GM23338 (cell line): Measurements from ENCODE around the gene PRPF31. TPM values are rescaled to one million over a fixed set of nuclear protein-coding genes. Genes with fewer than 3 reads are reported as not detected.

Experiments
- ATAC-seq: fragments of 200-7000 bp; cut with Tn5 transposase; 3 replicates; pipeline ENCODE4 v1.9.1; 2020
- DNase-seq: peaks from one replicate; pipeline ENCODE4 v3.0.0-alpha.2; 2015; ENCODE audit warnings: low spot score
- H2AFZ ChIP-seq: fragments of 200-600 bp; sonication (generic); 2 replicates; pipeline ENCODE4 v1.8.0; 2016; ENCODE audit warnings: antibody characterized with exemption, mild to moderate bottlenecking, moderate library complexity
- H3F3A ChIP-seq: fragments of 200-600 bp; sonication (generic); replicated peaks from 2 replicates; pipeline ENCODE4 v1.8.0; 2017; ENCODE audit warnings: antibody characterized with exemption, mixed run types, low read depth
- H3K27ac ChIP-seq: fragments of 200-600 bp; sonication (generic); 2 replicates; pipeline ENCODE4 v1.6.1; 2016; ENCODE audit warnings: low read depth
- H3K27me3 ChIP-seq: fragments of 200-600 bp; sonication (generic); 2 replicates; pipeline ENCODE4 v1.8.0; 2016; ENCODE audit warnings: mild to moderate bottlenecking, mixed run types, moderate library complexity; ENCODE audit not compliant: insufficient read depth
- H3K36me3 ChIP-seq: fragments of 200-600 bp; sonication (generic); 2 replicates; pipeline ENCODE4 v1.8.0; 2016; ENCODE audit warnings: mild to moderate bottlenecking; ENCODE audit not compliant: insufficient read depth
- H3K4me1 ChIP-seq: fragments of 200-600 bp; sonication (generic); 2 replicates; pipeline ENCODE4 v1.8.0; 2016; ENCODE audit warnings: mild to moderate bottlenecking, moderate library complexity; ENCODE audit not compliant: insufficient read depth
- H3K4me2 ChIP-seq: fragments of 200-600 bp; sonication (generic); 2 replicates; pipeline ENCODE4 v1.7.1; 2017; ENCODE audit warnings: mixed run types
- H3K4me3 ChIP-seq: fragments of 200-600 bp; sonication (generic); 2 replicates; pipeline ENCODE4 v1.6.1; 2016; ENCODE audit warnings: mixed run types
- H3K79me2 ChIP-seq: fragments of 200-600 bp; sonication (generic); replicated peaks from 2 replicates; pipeline ENCODE4 v1.8.0; 2017; ENCODE audit warnings: mild to moderate bottlenecking; ENCODE audit not compliant: insufficient read depth
- H3K9me2 ChIP-seq: fragments of 200-600 bp; sonication (generic); 2 replicates; pipeline ENCODE4 v1.8.0; 2017; ENCODE audit not compliant: insufficient read depth
- H4K20me1 ChIP-seq: fragments of 200-600 bp; sonication (generic); replicated peaks from 2 replicates; pipeline ENCODE4 v1.8.0; 2017; ENCODE audit warnings: mild to moderate bottlenecking; ENCODE audit not compliant: insufficient read depth
- H3K27ac Mint-ChIP-seq: 2 replicates; pipeline ENCODE4 v1.8.0; 2020; ENCODE audit warnings: inconsistent platforms, mild to moderate bottlenecking, moderate library complexity, mixed read lengths
- H3K27me3 Mint-ChIP-seq: 3 replicates; pipeline ENCODE4 v1.8.0; 2022; ENCODE audit warnings: low read depth, mild to moderate bottlenecking, moderate library complexity, mixed read lengths, inconsistent platforms; ENCODE audit not compliant: insufficient read depth, poor library complexity
- H3K36me3 Mint-ChIP-seq: 3 replicates; pipeline ENCODE4 v1.8.0; 2021; ENCODE audit warnings: low read depth, mild to moderate bottlenecking, inconsistent platforms, moderate library complexity, mixed read lengths
- H3K4me1 Mint-ChIP-seq: 3 replicates; pipeline ENCODE4 v1.8.0; 2020; ENCODE audit warnings: mild to moderate bottlenecking, inconsistent platforms, mixed read lengths
- H3K4me3 Mint-ChIP-seq: 3 replicates; pipeline ENCODE4 v1.8.0; 2021; ENCODE audit warnings: moderate library complexity, mild to moderate bottlenecking, inconsistent platforms, mixed read lengths
- H3K9me3 Mint-ChIP-seq: 3 replicates; pipeline ENCODE4 v1.8.0; 2020; ENCODE audit warnings: moderate library complexity, mild to moderate bottlenecking, inconsistent platforms, mixed read lengths
- CTCF ChIP-seq, 2 experiments: fragments of 200-600 bp in 1 of 2; sonication (generic) in 1 of 2; conservative IDR thresholded peaks; 2 replicates each; pipeline versions ENCODE4 v1.5.1 to v1.6.1; 2016 to 2017; ENCODE audit warnings: antibody characterized with exemption in 2 of 2, low read depth in 2 of 2, mild to moderate bottlenecking in 2 of 2, moderate library complexity in 1 of 2
- EZH2 ChIP-seq: fragments of 200-600 bp; sonication (generic); IDR thresholded peaks from one replicate; pipeline ENCODE4 v1.8.0; 2017; ENCODE audit warnings: antibody characterized with exemption, mild to moderate bottlenecking, low read depth; ENCODE audit not compliant: unreplicated experiment
- EZH2phosphoT487 ChIP-seq: fragments of 200-600 bp; sonication (generic); IDR thresholded peaks from one replicate; pipeline ENCODE4 v1.8.1; 2018; ENCODE audit warnings: antibody characterized with exemption; ENCODE audit not compliant: unreplicated experiment
- JUNB ChIP-seq: IDR thresholded peaks from one replicate; pipeline ENCODE4 v1.6.1; 2016; ENCODE audit warnings: antibody characterized with exemption; ENCODE audit not compliant: unreplicated experiment
- NANOG ChIP-seq: IDR thresholded peaks from 2 replicates; pipeline ENCODE4 v1.6.1; 2016; ENCODE audit warnings: antibody characterized with exemption, borderline replicate concordance
- POLR2AphosphoS5 ChIP-seq: IDR thresholded peaks from 2 replicates; pipeline ENCODE4 v1.6.1; 2016; ENCODE audit warnings: antibody characterized with exemption, low read depth
- ZNF462 ChIP-seq: fragments of 250-450 bp; sonication (Bioruptor Pico); IDR thresholded peaks from 2 replicates; pipeline ENCODE4 v1.5.0; 2020; ENCODE audit warnings: mild to moderate bottlenecking, moderate library complexity
- polyA plus RNA-seq: library from polyadenylated mRNA; unstranded; fragments of >200 nt; fragmentation: Nextera tagmentation; extraction: Ambion mirVana; gene quantifications from 2 replicates; pipeline ENCODE4 v1.2.1, GENCODE V29; 2016
- total RNA-seq: library from RNA; depleted of rRNA; stranded (reverse); fragments of >200 nt; shearing (Covaris generic); gene quantifications from 2 replicates; pipeline ENCODE4 v1.2.3, GENCODE V29; 2014
- TF ChIP-seq, protein P1 (sequence below): IDR thresholded peaks from 2 replicates; pipeline ENCODE4 v1.6.1; 2016; ENCODE audit warnings: antibody characterized with exemption

PRPF31 gene
- total and polyA plus RNA-seq, 2 experiments from 2014 or later = 83.3 to 94.2 TPM

DNA sequence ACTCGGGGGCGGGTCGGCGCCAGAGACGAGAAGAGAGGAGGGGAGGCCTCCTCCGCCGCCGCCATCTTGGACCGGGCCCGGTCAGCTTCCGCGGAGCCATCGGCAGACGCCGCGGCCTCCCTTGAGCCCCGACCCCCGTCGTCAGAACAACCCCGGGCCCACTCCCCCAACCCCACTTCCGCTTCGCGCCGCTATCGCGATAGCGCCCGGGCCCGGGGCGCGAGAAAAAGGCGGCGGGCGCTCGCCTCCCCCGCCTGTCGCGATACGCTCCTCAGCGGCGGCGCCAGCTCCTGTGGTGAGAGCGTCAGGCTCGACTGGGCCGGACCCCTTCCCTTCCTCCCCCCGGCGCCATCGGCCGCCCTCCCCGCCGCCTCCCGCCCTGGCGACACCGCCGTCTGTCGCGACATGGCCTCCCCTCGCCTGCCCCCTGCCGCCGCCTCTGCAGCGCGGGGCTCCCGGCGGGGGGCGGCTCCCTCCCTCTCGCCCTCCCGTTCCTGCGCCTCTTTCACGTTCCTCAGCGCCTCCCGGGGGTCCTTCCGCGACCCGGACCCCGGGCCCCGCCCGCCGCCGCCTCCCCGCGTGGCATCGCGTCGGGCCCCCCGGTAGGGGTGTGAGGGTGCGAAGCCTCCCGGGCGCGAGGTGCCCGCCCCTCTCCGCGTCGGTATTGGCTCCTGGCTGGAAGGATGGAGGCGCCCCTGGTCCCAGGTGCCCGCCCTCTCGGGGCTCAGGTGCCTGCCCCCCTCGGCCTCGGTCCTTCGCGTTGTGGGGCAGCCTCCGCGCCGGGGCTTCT lies 22.3 kb downstream of the PRPF31 start, which contains the start of gene CNOT3:
CNOT3 (plus strand) TSS at position 64 of the 790 bp plus-strand sequence. CDS start 5,217 bp downstream, outside the sequence.
- peak within 1 kb of the TSS; percentile 86 for H3K4me3 Mint-ChIP-seq
- peak; percentile 47 for DNase-seq
- no peaks in the 10 kb centered on the region for H3K27me3 ChIP-seq
- TF ChIP-seq CTCF (conservative IDR thresholded peaks at IDR 0.05; ENCODE audit: low read depth in 2 of 2) (peak; percentile 16 to 17; a peak in 1 of 4 replicates), EZH2phosphoT487 (no peak), POLR2AphosphoS5 (peak; percentile 78), NANOG (no peak), EZH2 (no peak)
- H3K4me1 Mint-ChIP-seq = peaks cover 33% of the 10 kb centered on the region
- peaks cover 16% of the 10 kb centered on the region for H3F3A ChIP-seq
- H3K36me3 ChIP-seq = peaks cover 5% of the 10 kb centered on the region
- H3K4me1 ChIP-seq = peaks cover 7% of the 10 kb centered on the region
- peak within 1 kb of the TSS; percentile 93 for H3K27ac Mint-ChIP-seq
- peak within 1 kb of the TSS; percentile 60 for H3K27ac ChIP-seq
- peaks cover 48% of the 10 kb centered on the region for H3K79me2 ChIP-seq
- peaks cover 36% of the 10 kb centered on the region for H3K36me3 Mint-ChIP-seq
- H3K4me2 ChIP-seq = peak within 1 kb of the TSS; percentile 93
- peaks cover 43% of the 10 kb centered on the region for H4K20me1 ChIP-seq
- H3K9me2 ChIP-seq = no peaks in the 10 kb centered on the region
- H3K9me3 Mint-ChIP-seq = peaks cover 7% of the 10 kb centered on the region
- 0 out of 2 replicates have a peak within 1 kb of the TSS, but pooled peaks have one; percentile 0 for H2AFZ ChIP-seq
- H3K4me3 ChIP-seq = peak within 1 kb of the TSS; percentile 87
- ATAC-seq = peak; percentile 2; the same call in 2 of the 3 replicates
- H3K27me3 Mint-ChIP-seq = peaks cover 24% of the 10 kb centered on the region

DNA sequence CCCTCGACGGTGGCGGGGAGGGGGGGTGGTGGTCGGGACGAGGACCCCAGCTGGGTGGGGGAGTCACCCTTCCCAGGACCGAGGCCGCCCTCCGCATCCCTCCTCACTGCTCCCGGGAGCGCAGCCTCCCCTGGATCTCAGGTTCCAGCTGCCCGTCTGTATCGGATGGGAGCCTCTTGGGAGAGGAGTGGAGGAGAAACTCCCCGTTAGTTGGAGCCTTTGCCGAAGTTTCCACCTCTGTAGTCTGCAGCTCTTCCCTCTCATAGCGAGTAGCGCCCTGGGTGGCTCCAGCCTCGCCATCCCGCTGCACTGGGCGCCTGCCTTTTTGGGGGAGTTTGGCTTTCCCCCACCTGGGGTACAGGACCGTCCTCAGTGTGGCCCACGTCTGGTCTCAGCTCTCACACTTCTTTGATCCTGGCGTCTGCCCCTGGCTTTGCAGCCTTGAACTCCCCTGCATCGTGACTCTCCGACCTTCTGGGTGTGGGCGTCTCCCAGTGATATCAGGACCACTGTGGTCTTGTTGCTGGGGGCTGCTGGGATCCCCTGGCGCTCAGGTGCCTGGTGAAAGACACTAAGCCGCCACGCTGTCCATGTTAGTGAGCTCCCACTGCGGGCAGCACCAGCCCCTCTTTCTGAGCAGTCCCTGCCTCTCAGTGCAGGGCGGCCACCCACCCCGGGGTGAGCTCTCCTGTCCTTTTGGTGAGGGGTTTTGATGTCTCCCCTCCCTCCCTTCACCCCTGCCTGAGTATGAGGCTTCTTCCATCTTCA lies 23.1 kb downstream of the PRPF31 start:
- peak; percentile 28 for DNase-seq
- peaks cover 11% of the 10 kb centered on the region for H3K36me3 ChIP-seq
- H3K9me3 Mint-ChIP-seq = peaks cover 7% of the 10 kb centered on the region
- H3K36me3 Mint-ChIP-seq = peaks cover 43% of the 10 kb centered on the region
- no peaks in the 10 kb centered on the region for H3K9me2 ChIP-seq
- peak overlapping the region; percentile 86 for H3K4me3 Mint-ChIP-seq
- H3K4me1 ChIP-seq = peaks cover 7% of the 10 kb centered on the region
- H2AFZ ChIP-seq = no peak overlapping the region
- peaks cover 21% of the 10 kb centered on the region for H3K27me3 Mint-ChIP-seq
- H3K27ac Mint-ChIP-seq = peak overlapping the region; percentile 30
- peaks cover 13% of the 10 kb centered on the region for H3F3A ChIP-seq
- H3K4me2 ChIP-seq = peak overlapping the region; percentile 84
- TF ChIP-seq POLR2AphosphoS5 = no peak
- TF ChIP-seq EZH2phosphoT487 = no peak
- TF ChIP-seq ZNF462 (CRISPR knock-in tag) = no peak
- TF ChIP-seq, protein P1, sequence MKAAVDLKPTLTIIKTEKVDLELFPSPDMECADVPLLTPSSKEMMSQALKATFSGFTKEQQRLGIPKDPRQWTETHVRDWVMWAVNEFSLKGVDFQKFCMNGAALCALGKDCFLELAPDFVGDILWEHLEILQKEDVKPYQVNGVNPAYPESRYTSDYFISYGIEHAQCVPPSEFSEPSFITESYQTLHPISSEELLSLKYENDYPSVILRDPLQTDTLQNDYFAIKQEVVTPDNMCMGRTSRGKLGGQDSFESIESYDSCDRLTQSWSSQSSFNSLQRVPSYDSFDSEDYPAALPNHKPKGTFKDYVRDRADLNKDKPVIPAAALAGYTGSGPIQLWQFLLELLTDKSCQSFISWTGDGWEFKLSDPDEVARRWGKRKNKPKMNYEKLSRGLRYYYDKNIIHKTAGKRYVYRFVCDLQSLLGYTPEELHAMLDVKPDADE = no peak
- TF ChIP-seq JUNB = no peak
- peaks cover 33% of the 10 kb centered on the region for H3K4me1 Mint-ChIP-seq
- no peak for ATAC-seq
- no peaks in the 10 kb centered on the region for H3K27me3 ChIP-seq
- H4K20me1 ChIP-seq = peaks cover 49% of the 10 kb centered on the region
- H3K27ac ChIP-seq = no peak overlapping the region
- peaks cover 51% of the 10 kb centered on the region for H3K79me2 ChIP-seq
- peak overlapping the region; percentile 87 for H3K4me3 ChIP-seq
